Fibroblast of lung (primary cell): ENCODE measurements around the gene TMEM138. TPM values are rescaled to one million over a fixed set of nuclear protein-coding genes. Genes with fewer than 3 reads are reported as not detected.

Source experiments
- DNase-seq, 2 donors: peaks; one replicate each; pipeline versions ENCODE4 v3.0.0 to v3.0.0-alpha.2; 2010; ENCODE audit warnings: low read depth in 2 of 2
- H2AFZ ChIP-seq: 2 replicates; pipeline ENCODE4 v1.5.1; 2012; ENCODE audit warnings: low read length, control low read depth, inconsistent platforms
- H3K27ac ChIP-seq: 2 replicates; pipeline ENCODE4 v1.5.1; 2011; ENCODE audit warnings: low read length, control low read depth; ENCODE audit not compliant: insufficient read depth
- H3K27me3 ChIP-seq: 2 replicates; pipeline ENCODE4 v1.5.1; 2011; ENCODE audit warnings: mild to moderate bottlenecking, low read length; ENCODE audit not compliant: control insufficient read depth, insufficient read depth
- H3K36me3 ChIP-seq: 2 replicates; pipeline ENCODE4 v1.5.1; 2011; ENCODE audit warnings: low read length; ENCODE audit not compliant: control insufficient read depth, insufficient read depth
- H3K4me1 ChIP-seq: 2 replicates; pipeline ENCODE4 v1.5.1; 2011; ENCODE audit warnings: low read length; ENCODE audit not compliant: control insufficient read depth, insufficient read depth; ENCODE audit errors: extremely low read depth
- H3K4me2 ChIP-seq: 2 replicates; pipeline ENCODE4 v1.5.1; 2011; ENCODE audit warnings: low read length, control low read depth; ENCODE audit not compliant: insufficient read depth; ENCODE audit errors: extremely low read depth
- H3K4me3 ChIP-seq, 4 experiments: fragments of 200-600 bp in 1 of 4; sonication (generic) in 1 of 4; replicated peaks in 1 of 4; 2 replicates each; pipeline ENCODE4 v1.5.1; 2011 to 2016; ENCODE audit warnings: low read length in 4 of 4, low read depth in 3 of 4, mild to moderate bottlenecking in 3 of 4, control low read depth in 2 of 4, inconsistent platforms in 1 of 4, mixed read lengths in 1 of 4; ENCODE audit not compliant: insufficient read depth in 1 of 4; ENCODE audit errors: control extremely low read depth in 1 of 4
- H3K79me2 ChIP-seq: 2 replicates; pipeline ENCODE4 v1.5.1; 2012; ENCODE audit warnings: mild to moderate bottlenecking, low read length, inconsistent platforms; ENCODE audit not compliant: control insufficient read depth, insufficient read depth
- H3K9ac ChIP-seq: 2 replicates; pipeline ENCODE4 v1.5.1; 2011; ENCODE audit warnings: mild to moderate bottlenecking, low read length, control low read depth; ENCODE audit not compliant: insufficient read depth
- H3K9me3 ChIP-seq: 2 replicates; pipeline ENCODE4 v1.5.1; 2012; ENCODE audit warnings: low read depth, low read length; ENCODE audit not compliant: control insufficient read depth, insufficient read depth
- H4K20me1 ChIP-seq: 2 replicates; pipeline ENCODE4 v1.5.1; 2011; ENCODE audit warnings: low read length; ENCODE audit not compliant: control insufficient read depth, insufficient read depth; ENCODE audit errors: extremely low read depth
- EZH2 ChIP-seq: IDR thresholded peaks from 2 replicates; pipeline ENCODE4 v1.5.1; 2012; ENCODE audit warnings: low read length, control low read depth, mild to moderate bottlenecking; ENCODE audit errors: missing control alignments
- polyA plus RNA-seq, 2 donors: library from polyadenylated mRNA; depleted of rRNA in 1 of 2; stranded (reverse) in 1 of 2; unstranded in 1 of 2; fragments of >200 nt; gene quantifications; 2 replicates each; pipeline ENCODE4 v1.2.1, GENCODE V29; 2011 to 2012; ENCODE audit warnings: missing spikeins in 1 of 2
- total RNA-seq: library from RNA; depleted of rRNA; stranded (reverse); fragments of >200 nt; gene quantifications from 2 replicates; pipeline ENCODE4 v1.2.1, GENCODE V29; 2014
- TF ChIP-seq, protein P1 (sequence below), 2 donors: IDR thresholded peaks in 1 of 2; conservative IDR thresholded peaks in 1 of 2; 1 replicate in 1 of 2; 2 replicates in 1 of 2; pipeline ENCODE4 v1.5.1; 2011 to 2012; ENCODE audit warnings: low read length in 2 of 2, control low read depth in 1 of 2, inconsistent platforms in 1 of 2, low read depth in 1 of 2, mild to moderate bottlenecking in 1 of 2

Gene TMEM138
- total and polyA plus RNA-seq, 2 donors (not counting 1 experiment from before 2014, with no cell fraction given) = 30.2 to 95.9 TPM

DNA sequence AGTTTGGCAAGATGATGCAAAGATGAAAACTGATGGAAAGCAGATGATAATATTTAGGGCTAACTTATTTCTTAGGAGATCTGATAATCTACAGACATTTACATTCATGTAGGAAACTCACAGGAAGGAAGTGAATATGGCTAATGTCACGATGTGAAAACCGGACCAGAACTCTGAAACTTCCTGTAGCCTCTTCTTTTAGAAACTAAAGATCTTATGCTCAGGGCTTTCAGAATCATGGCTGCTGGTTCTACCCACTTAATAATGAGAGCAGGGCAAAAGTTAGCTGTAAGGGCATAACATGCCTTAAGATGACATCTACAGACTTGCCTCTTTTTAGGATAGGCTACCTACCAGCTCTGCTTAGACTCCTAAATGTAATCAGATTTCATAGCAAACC is 52.4 kb downstream of the TMEM138 start:
- TF ChIP-seq, protein P1, sequence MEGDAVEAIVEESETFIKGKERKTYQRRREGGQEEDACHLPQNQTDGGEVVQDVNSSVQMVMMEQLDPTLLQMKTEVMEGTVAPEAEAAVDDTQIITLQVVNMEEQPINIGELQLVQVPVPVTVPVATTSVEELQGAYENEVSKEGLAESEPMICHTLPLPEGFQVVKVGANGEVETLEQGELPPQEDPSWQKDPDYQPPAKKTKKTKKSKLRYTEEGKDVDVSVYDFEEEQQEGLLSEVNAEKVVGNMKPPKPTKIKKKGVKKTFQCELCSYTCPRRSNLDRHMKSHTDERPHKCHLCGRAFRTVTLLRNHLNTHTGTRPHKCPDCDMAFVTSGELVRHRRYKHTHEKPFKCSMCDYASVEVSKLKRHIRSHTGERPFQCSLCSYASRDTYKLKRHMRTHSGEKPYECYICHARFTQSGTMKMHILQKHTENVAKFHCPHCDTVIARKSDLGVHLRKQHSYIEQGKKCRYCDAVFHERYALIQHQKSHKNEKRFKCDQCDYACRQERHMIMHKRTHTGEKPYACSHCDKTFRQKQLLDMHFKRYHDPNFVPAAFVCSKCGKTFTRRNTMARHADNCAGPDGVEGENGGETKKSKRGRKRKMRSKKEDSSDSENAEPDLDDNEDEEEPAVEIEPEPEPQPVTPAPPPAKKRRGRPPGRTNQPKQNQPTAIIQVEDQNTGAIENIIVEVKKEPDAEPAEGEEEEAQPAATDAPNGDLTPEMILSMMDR (conservative IDR thresholded peaks at IDR 0.05 in 1 of 2, IDR thresholded peaks at IDR 0.05 in 1 of 2; ENCODE audit: low read depth in 1 of 2, low read length in 2 of 2) = no peak
- no peak for TF ChIP-seq EZH2
- Histone ChIP-seq H3K79me2 (peaks cover 8% of the 10 kb centered on the region), H4K20me1 (no peaks in the 10 kb centered on the region), H3K27me3 (no peaks in the 10 kb centered on the region), H2AFZ (no peak overlapping the region), H3K4me3 (no peak overlapping the region), H3K9ac (no peak overlapping the region), H3K4me1 (no peaks in the 10 kb centered on the region), H3K36me3 (peaks cover 25% of the 10 kb centered on the region), H3K9me3 (no peaks in the 10 kb centered on the region), H3K27ac (no peak overlapping the region), H3K4me2 (no peak overlapping the region)
- DNase-seq = no peak

DNA sequence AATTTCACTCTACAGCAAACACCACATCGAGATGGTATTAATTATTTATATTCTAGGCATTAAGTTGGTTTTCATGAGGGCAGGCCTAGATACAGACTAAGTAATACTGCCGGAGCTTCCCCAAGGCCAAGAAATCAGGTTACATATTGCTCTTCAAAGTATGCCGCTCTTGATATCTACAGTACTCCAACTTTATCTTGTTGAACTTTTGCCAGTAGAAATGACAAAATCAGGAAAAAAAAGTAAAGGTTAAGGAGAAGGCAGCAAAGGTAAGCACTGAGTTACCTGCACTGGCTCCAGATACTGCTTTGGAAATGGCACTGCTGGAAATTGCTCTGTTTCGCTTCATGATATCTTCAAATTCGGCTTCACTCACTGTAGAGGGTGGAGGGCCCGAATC is 53.2 kb downstream of the TMEM138 start:
- H2AFZ ChIP-seq = no peak overlapping the region
- peaks cover 28% of the 10 kb centered on the region for H3K36me3 ChIP-seq
- H3K4me2 ChIP-seq = no peak overlapping the region
- H3K4me1 ChIP-seq = no peaks in the 10 kb centered on the region
- no peak overlapping the region for H3K27ac ChIP-seq
- no peak overlapping the region for H3K4me3 ChIP-seq
- no peaks in the 10 kb centered on the region for H3K9me3 ChIP-seq
- no peak for DNase-seq
- TF ChIP-seq EZH2 = no peak
- TF ChIP-seq, protein P1 (conservative IDR thresholded peaks at IDR 0.05 in 1 of 2, IDR thresholded peaks at IDR 0.05 in 1 of 2; ENCODE audit: low read depth in 1 of 2, low read length in 2 of 2) = no peak
- peaks cover 10% of the 10 kb centered on the region for H3K79me2 ChIP-seq
- H4K20me1 ChIP-seq = no peaks in the 10 kb centered on the region
- H3K9ac ChIP-seq = no peak overlapping the region
- no peaks in the 10 kb centered on the region for H3K27me3 ChIP-seq

DNA sequence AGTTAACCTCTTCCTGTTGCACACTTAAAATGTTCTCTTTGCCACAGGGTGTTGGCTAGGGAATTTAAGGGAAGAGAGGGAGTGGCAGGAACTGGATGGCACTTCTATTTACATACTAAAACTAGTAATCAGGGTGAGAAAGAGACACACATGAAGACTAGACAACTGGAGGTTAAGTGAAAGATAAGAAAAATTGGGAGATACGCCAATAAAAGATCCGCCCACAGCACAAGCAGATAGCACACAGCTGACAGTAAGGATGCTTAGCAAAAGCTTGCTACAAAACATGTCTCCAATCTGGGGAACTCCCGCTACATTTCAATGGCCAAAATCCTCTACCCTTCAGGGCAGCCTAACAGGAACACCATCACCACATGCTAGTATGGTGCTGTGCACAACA is 54.8 kb downstream of the TMEM138 start:
- Histone ChIP-seq H3K79me2 (peaks cover 16% of the 10 kb centered on the region), H2AFZ (no peak overlapping the region), H3K4me3 (no peak overlapping the region), H4K20me1 (no peaks in the 10 kb centered on the region), H3K27ac (peak overlapping the region; percentile 28), H3K36me3 (peaks cover 34% of the 10 kb centered on the region), H3K4me2 (no peak overlapping the region), H3K9ac (no peak overlapping the region), H3K9me3 (no peaks in the 10 kb centered on the region), H3K27me3 (no peaks in the 10 kb centered on the region), H3K4me1 (no peaks in the 10 kb centered on the region)
- TF ChIP-seq, protein P1 (conservative IDR thresholded peaks at IDR 0.05 in 1 of 2, IDR thresholded peaks at IDR 0.05 in 1 of 2; ENCODE audit: low read depth in 1 of 2, low read length in 2 of 2) = no peak
- TF ChIP-seq EZH2 = no peak
- no peak for DNase-seq
